H1 (cell line): ENCODE results near the gene VEGFC. TPM values are rescaled to one million over a fixed set of nuclear protein-coding genes. Genes with fewer than 3 reads are reported as not detected.

Experiments used
- CTCF ChIA-PET: fragments of 300-600 bp; sonication (Branson Sonifier 250); formaldehyde crosslinking; loops from one replicate; lab custom pipeline; 2021; ENCODE audit not compliant: partially characterized antibody; lab: Charles Lee
- POLR2A ChIA-PET: fragments of 300-600 bp; sonication (Branson Sonifier 250); formaldehyde crosslinking; loops from one replicate; lab custom pipeline; 2021; ENCODE audit warnings: inconsistent platforms; ENCODE audit not compliant: partially characterized antibody; lab: Charles Lee
- DNase-seq, 2 experiments: peaks; one replicate each; pipeline versions ENCODE4 v3.0.0 to v3.0.0-alpha.2; 2010 to 2022; ENCODE audit warnings: low spot score in 2 of 2, low read depth in 1 of 2, mixed read lengths in 1 of 2
- FAIRE-seq: peaks from 2 replicates; lab custom pipeline; 2011; peaks lifted over from hg19 to GRCh38; lab: Jason Lieb, UNC
- H2AFZ ChIP-seq: 2 replicates; pipeline ENCODE4 v1.8.1; 2012; ENCODE audit warnings: low read length, inconsistent platforms
- H2AK5ac ChIP-seq: 2 replicates; pipeline ENCODE4 v1.6.1; 2013; ENCODE audit warnings: low read depth, low read length
- H2BK120ac ChIP-seq: replicated peaks from 2 replicates; pipeline ENCODE3; 2013; ENCODE audit warnings: low read depth, low read length, inconsistent platforms
- H2BK12ac ChIP-seq: 2 replicates; pipeline ENCODE4 v1.6.1; 2013; ENCODE audit warnings: low read depth, low read length
- H2BK15ac ChIP-seq: 2 replicates; pipeline ENCODE4 v1.6.1; 2013; ENCODE audit warnings: low read length
- H2BK20ac ChIP-seq: 2 replicates; pipeline ENCODE4 v1.6.1; 2013; ENCODE audit warnings: low read length
- H2BK5ac ChIP-seq: 2 replicates; pipeline ENCODE4 v1.6.1; 2013; ENCODE audit warnings: low read depth, low read length
- H3K14ac ChIP-seq: 2 replicates; pipeline ENCODE4 v1.6.1; 2013; ENCODE audit warnings: inconsistent platforms; ENCODE audit not compliant: insufficient read length
- H3K18ac ChIP-seq: 2 replicates; pipeline ENCODE4 v1.6.1; 2013; ENCODE audit warnings: low read length; ENCODE audit errors: extremely low read depth
- H3K23ac ChIP-seq: 2 replicates; pipeline ENCODE4 v1.6.1; 2013; ENCODE audit warnings: inconsistent platforms; ENCODE audit not compliant: insufficient read length
- H3K23me2 ChIP-seq: 2 replicates; pipeline ENCODE4 v1.6.1; 2013; ENCODE audit warnings: low read depth, low read length
- H3K27ac ChIP-seq: 2 replicates; pipeline ENCODE4 v1.6.1; 2011; ENCODE audit warnings: low read depth, low read length, inconsistent platforms
- H3K27me3 ChIP-seq, 4 experiments: replicated peaks in 1 of 4; 1 replicate in 1 of 4; 2 replicates in 3 of 4; pipeline versions ENCODE4 v1.6.1 to v1.8.1; 2011 to 2013; ENCODE audit warnings: low read length in 3 of 4, mild to moderate bottlenecking in 3 of 4, inconsistent platforms in 2 of 4, mixed read lengths in 2 of 4, moderate library complexity in 1 of 4; ENCODE audit not compliant: control insufficient read depth in 3 of 4, insufficient read depth in 3 of 4; ENCODE audit errors: extremely low read depth in 1 of 4
- H3K36me3 ChIP-seq, 4 experiments: 2 replicates each; pipeline versions ENCODE4 v1.6.1 to v1.8.1; 2011 to 2013; ENCODE audit warnings: mild to moderate bottlenecking in 4 of 4, low read length in 3 of 4, moderate library complexity in 2 of 4, control low read depth in 1 of 4, inconsistent platforms in 1 of 4; ENCODE audit not compliant: insufficient read depth in 4 of 4, control insufficient read depth in 2 of 4
- H3K4ac ChIP-seq: replicated peaks from 2 replicates; pipeline ENCODE3; 2013; ENCODE audit warnings: low read length, low read depth, mixed read lengths, inconsistent platforms; ENCODE audit not compliant: insufficient read length
- H3K4me1 ChIP-seq, 4 experiments: replicated peaks in 1 of 4; 1 replicate in 1 of 4; 2 replicates in 3 of 4; pipeline versions ENCODE4 v1.6.1 to v1.8.1; 2011 to 2013; ENCODE audit warnings: low read length in 3 of 4, inconsistent platforms in 2 of 4, mixed read lengths in 1 of 4; ENCODE audit not compliant: insufficient read depth in 4 of 4, control insufficient read depth in 3 of 4
- H3K4me2 ChIP-seq, 2 experiments: 2 replicates each; pipeline versions ENCODE4 v1.6.1 to v1.8.1; 2011 to 2013; ENCODE audit warnings: low read depth in 2 of 2, low read length in 2 of 2, control low read depth in 1 of 2, inconsistent platforms in 1 of 2, mild to moderate bottlenecking in 1 of 2; ENCODE audit not compliant: insufficient read depth in 1 of 2
- H3K4me3 ChIP-seq, 4 experiments: fragments of 200-600, 300-600 bp in 1 of 4; sonication (generic), shearing (Covaris generic), sonication (Bioruptor Twin) in 1 of 4; 2 replicates each; pipeline versions ENCODE4 v1.5.1 to v1.8.1; 2011 to 2016; ENCODE audit warnings: low read length in 4 of 4, low read depth in 3 of 4, control low read depth in 2 of 4, inconsistent platforms in 2 of 4, mild to moderate bottlenecking in 2 of 4, mixed read lengths in 1 of 4, moderate library complexity in 1 of 4; ENCODE audit not compliant: insufficient read depth in 2 of 4; ENCODE audit errors: extremely low read depth in 1 of 4
- H3K56ac ChIP-seq: replicated peaks from 2 replicates; pipeline ENCODE3; 2013; ENCODE audit warnings: low read depth, mild to moderate bottlenecking, mixed read lengths, low read length, inconsistent platforms; ENCODE audit not compliant: insufficient read length
- H3K79me1 ChIP-seq: 2 replicates; pipeline ENCODE4 v1.6.1; 2013; ENCODE audit warnings: low read depth, low read length, control low read depth
- H3K79me2 ChIP-seq, 2 experiments: 2 replicates each; pipeline versions ENCODE4 v1.6.1 to v1.8.1; 2012 to 2013; ENCODE audit warnings: low read length in 2 of 2, mild to moderate bottlenecking in 2 of 2, inconsistent platforms in 1 of 2; ENCODE audit not compliant: insufficient read depth in 2 of 2, control insufficient read depth in 1 of 2
- H3K9ac ChIP-seq, 4 experiments: replicated peaks in 1 of 4; 1 replicate in 1 of 4; 2 replicates in 3 of 4; pipeline versions ENCODE4 v1.6.1 to v1.8.1; 2011 to 2013; ENCODE audit warnings: low read depth in 3 of 4, low read length in 3 of 4, control low read depth in 2 of 4, mild to moderate bottlenecking in 2 of 4, moderate library complexity in 2 of 4, inconsistent platforms in 1 of 4; ENCODE audit errors: extremely low read depth in 1 of 4
- H3K9me3 ChIP-seq, 2 experiments: 2 replicates each; pipeline versions ENCODE4 v1.6.1 to v1.8.1; 2012 to 2013; ENCODE audit warnings: mild to moderate bottlenecking in 2 of 2, moderate library complexity in 2 of 2, control low read depth in 1 of 2, inconsistent platforms in 1 of 2, low read depth in 1 of 2, low read length in 1 of 2, mixed read lengths in 1 of 2; ENCODE audit not compliant: insufficient read depth in 2 of 2
- H4K20me1 ChIP-seq, 2 experiments: replicated peaks in 1 of 2; 2 replicates each; pipeline versions ENCODE3 to v1.8.1; 2011 to 2013; ENCODE audit warnings: inconsistent platforms in 2 of 2, low read length in 2 of 2, mild to moderate bottlenecking in 1 of 2; ENCODE audit not compliant: insufficient read depth in 2 of 2, control insufficient read depth in 1 of 2
- H4K5ac ChIP-seq: 2 replicates; pipeline ENCODE4 v1.6.1; 2013; ENCODE audit warnings: low read length, low read depth, mixed read lengths, inconsistent platforms; ENCODE audit not compliant: insufficient read length
- H4K8ac ChIP-seq: 2 replicates; pipeline ENCODE4 v1.8.0; 2013; ENCODE audit warnings: mild to moderate bottlenecking, moderate library complexity, low read length, inconsistent platforms; ENCODE audit not compliant: insufficient read depth; ENCODE audit errors: extremely low read depth
- H4K91ac ChIP-seq: replicated peaks from 2 replicates; pipeline ENCODE3; 2013; ENCODE audit warnings: low read length, mixed read lengths, inconsistent platforms; ENCODE audit not compliant: insufficient read length
- EGR1 ChIP-seq: IDR thresholded peaks from 2 replicates; pipeline ENCODE4 v1.6.1; 2011; ENCODE audit warnings: low read depth, low read length, borderline replicate concordance
- GTF2F1 ChIP-seq: IDR thresholded peaks from 2 replicates; pipeline ENCODE4 v1.6.1; 2012; ENCODE audit warnings: low read depth, low read length, improper control_type of control experiment, borderline replicate concordance
- POLR2A ChIP-seq, 2 experiments: IDR thresholded peaks; 1 replicate in 1 of 2; 2 replicates in 1 of 2; pipeline ENCODE4 v1.6.1; 2011; ENCODE audit warnings: low read depth in 2 of 2, low read length in 2 of 2, mild to moderate bottlenecking in 2 of 2; ENCODE audit errors: control extremely low read depth in 1 of 2
- RAD21 ChIP-seq, 2 experiments: IDR thresholded peaks in 1 of 2; conservative IDR thresholded peaks in 1 of 2; 2 replicates each; pipeline ENCODE4 v1.6.1; 2011; ENCODE audit warnings: low read depth in 2 of 2, low read length in 2 of 2, improper control_type of control experiment in 1 of 2, inconsistent platforms in 1 of 2, mild to moderate bottlenecking in 1 of 2, moderate library complexity in 1 of 2
- RNF2 ChIP-seq: fragments of 200-900, 300-1000 bp; sonication (generic); IDR thresholded peaks from 2 replicates; pipeline ENCODE4 v1.7.1; 2016; ENCODE audit warnings: borderline replicate concordance, low read depth, mild to moderate bottlenecking, antibody characterized with exemption, low read length; ENCODE audit not compliant: poor library complexity, severe bottlenecking; ENCODE audit errors: missing control alignments
- SUZ12 ChIP-seq: fragments of 200-600 bp; sonication (generic); IDR thresholded peaks from 2 replicates; pipeline ENCODE4 v1.6.1; 2012; ENCODE audit warnings: mild to moderate bottlenecking, inconsistent platforms, low read length, moderate library complexity, mixed read lengths
- WGBS, 2 experiments: shearing (Covaris generic) in 1 of 2; methylation state at CpG; one replicate each; pipeline versions ENCODE4 v1.1.6 to v1.1.7; 2013 to 2015; ENCODE audit warnings: low lambda C conversion rate in 2 of 2, mixed read lengths in 2 of 2, inconsistent platforms in 1 of 2, low coverage in 1 of 2, missing lambda C conversion rate in 1 of 2; ENCODE audit not compliant: insufficient replicate concordance in 2 of 2, insufficient coverage in 1 of 2, insufficient read length in 1 of 2; ENCODE audit errors: extremely low coverage in 1 of 2, missing lambda C conversion rate in 1 of 2; 5-methylcytosine and 5-hydroxymethylcytosine counted together
- polyA plus RNA-seq, 7 experiments: library from polyadenylated mRNA; depleted of rRNA in 3 of 7; stranded (reverse) in 5 of 7; unstranded in 2 of 7; fragments of >200 nt in 5 of 7; fragments of 200-250 nt in 2 of 7; gene quantifications; 1 replicate in 5 of 7; 2 replicates in 1 of 7; 4 replicates in 1 of 7; pipeline versions ENCODE4 v1.2.1 to v1.2.3, GENCODE V29; 2011 to 2013; ENCODE audit warnings: missing spikeins in 2 of 7, mixed read lengths in 2 of 7
- total RNA-seq: library from RNA; stranded (reverse); fragmentation: NEBNext Ultra II Directional; extraction: Animal tissue kit (Norgen Biotek cat#: 25700); gene quantifications from 2 replicates; pipeline ENCODE4 v1.2.1, GENCODE V29; 2021
- TF ChIP-seq, protein P1 (sequence below): IDR thresholded peaks from 2 replicates; pipeline ENCODE4 v1.6.1; 2012; ENCODE audit warnings: low read length, inconsistent platforms
- TF ChIP-seq, protein P2 (sequence below), 3 experiments: IDR thresholded peaks; 1 replicate in 2 of 3; 2 replicates in 1 of 3; pipeline versions ENCODE4 v1.5.1 to v1.6.1; 2011; ENCODE audit warnings: low read length in 3 of 3, mild to moderate bottlenecking in 3 of 3, inconsistent platforms in 2 of 3, low read depth in 1 of 3, moderate library complexity in 1 of 3; ENCODE audit not compliant: insufficient read depth in 1 of 3; ENCODE audit errors: control extremely low read depth in 1 of 3

The VEGFC gene
- total and polyA plus RNA-seq, 2 of the 8 experiments (the other 6 are each of a cell fraction or from before 2014, with no cell fraction given), result 0.53 to 1.4 TPM

DNA sequence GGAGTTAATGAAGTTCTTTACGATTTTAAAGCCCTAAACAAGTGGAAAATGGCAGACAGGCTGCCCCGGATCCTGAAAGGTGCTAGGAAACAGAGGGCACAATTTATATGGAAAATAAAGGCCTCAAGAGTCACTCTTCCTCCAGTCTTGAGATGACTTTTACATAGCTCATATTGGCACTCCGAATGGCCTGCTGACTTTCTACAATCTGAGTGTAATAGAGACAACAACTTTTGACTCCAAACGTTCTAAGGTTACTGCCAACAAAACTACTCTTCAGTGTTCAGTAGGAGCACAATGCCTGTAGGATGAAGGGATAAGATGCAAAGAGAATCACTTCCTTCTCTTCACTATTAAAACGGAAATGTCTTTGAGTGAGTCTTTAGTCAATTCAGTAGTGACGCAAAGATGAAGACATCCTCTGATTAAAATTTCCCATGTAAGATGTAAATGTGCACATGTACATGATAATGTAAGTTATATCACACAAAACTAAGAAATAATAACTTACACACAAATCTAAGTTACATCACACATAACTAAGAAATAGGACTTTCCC, 40.5 kb downstream of the VEGFC start:
- Histone ChIP-seq H3K18ac (no peak overlapping the region), H2BK120ac (no peak overlapping the region), H2BK5ac (no peak overlapping the region), H2BK20ac (no peak overlapping the region), H2BK15ac (no peak overlapping the region), H3K14ac (no peak overlapping the region), H3K23ac (no peak overlapping the region), H3K23me2 (no peaks in the 10 kb centered on the region), H3K79me1 (no peaks in the 10 kb centered on the region), H3K9me3 (no peaks in the 10 kb centered on the region), H2AK5ac (no peak overlapping the region), H4K20me1 (no peaks in the 10 kb centered on the region), H4K5ac (no peak overlapping the region), H3K4me3 (no peak overlapping the region), H3K4me1 (no peaks in the 10 kb centered on the region), H3K9ac (no peak overlapping the region), H3K27me3 (no peaks in the 10 kb centered on the region), H2BK12ac (no peak overlapping the region), H3K27ac (no peak overlapping the region), H3K4ac (no peak overlapping the region), H4K8ac (no peak overlapping the region), H3K4me2 (no peak overlapping the region), H3K36me3 (no peaks in the 10 kb centered on the region), H3K79me2 (no peaks in the 10 kb centered on the region), H4K91ac (no peak overlapping the region), H3K56ac (no peak overlapping the region), H2AFZ (0 out of 2 replicates have a peak overlapping the region, but pooled peaks have one; percentile 65)
- no peak for FAIRE-seq
- ChIA-PET CTCF (interaction anchor here (0.9 kb wide), 1 partner anchor 15 kb away, joined by 3 read pairs; no protein-coding TSS in a partner anchor), POLR2A (no interaction called here)
- no peak for DNase-seq
- WGBS, 2 experiments, result 88% methylated on average over 6 of the region's 6 CpGs; no CpG with 5 or more reads in 1 of the 2 experiments
- TF ChIP-seq, protein P1, sequence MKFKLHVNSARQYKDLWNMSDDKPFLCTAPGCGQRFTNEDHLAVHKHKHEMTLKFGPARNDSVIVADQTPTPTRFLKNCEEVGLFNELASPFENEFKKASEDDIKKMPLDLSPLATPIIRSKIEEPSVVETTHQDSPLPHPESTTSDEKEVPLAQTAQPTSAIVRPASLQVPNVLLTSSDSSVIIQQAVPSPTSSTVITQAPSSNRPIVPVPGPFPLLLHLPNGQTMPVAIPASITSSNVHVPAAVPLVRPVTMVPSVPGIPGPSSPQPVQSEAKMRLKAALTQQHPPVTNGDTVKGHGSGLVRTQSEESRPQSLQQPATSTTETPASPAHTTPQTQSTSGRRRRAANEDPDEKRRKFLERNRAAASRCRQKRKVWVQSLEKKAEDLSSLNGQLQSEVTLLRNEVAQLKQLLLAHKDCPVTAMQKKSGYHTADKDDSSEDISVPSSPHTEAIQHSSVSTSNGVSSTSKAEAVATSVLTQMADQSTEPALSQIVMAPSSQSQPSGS, result no peak
- TF ChIP-seq EGR1, result no peak
- TF ChIP-seq GTF2F1, result no peak
- TF ChIP-seq RNF2, result no peak
- no peak for TF ChIP-seq POLR2A (IDR thresholded peaks at IDR 0.05; ENCODE audit: control extremely low read depth in 1 of 2, low read depth in 2 of 2, low read length in 2 of 2)
- no peak for TF ChIP-seq RAD21 (IDR thresholded peaks at IDR 0.05 in 1 of 2, conservative IDR thresholded peaks at IDR 0.05 in 1 of 2; ENCODE audit: low read depth in 2 of 2, low read length in 2 of 2)
- TF ChIP-seq, protein P2, sequence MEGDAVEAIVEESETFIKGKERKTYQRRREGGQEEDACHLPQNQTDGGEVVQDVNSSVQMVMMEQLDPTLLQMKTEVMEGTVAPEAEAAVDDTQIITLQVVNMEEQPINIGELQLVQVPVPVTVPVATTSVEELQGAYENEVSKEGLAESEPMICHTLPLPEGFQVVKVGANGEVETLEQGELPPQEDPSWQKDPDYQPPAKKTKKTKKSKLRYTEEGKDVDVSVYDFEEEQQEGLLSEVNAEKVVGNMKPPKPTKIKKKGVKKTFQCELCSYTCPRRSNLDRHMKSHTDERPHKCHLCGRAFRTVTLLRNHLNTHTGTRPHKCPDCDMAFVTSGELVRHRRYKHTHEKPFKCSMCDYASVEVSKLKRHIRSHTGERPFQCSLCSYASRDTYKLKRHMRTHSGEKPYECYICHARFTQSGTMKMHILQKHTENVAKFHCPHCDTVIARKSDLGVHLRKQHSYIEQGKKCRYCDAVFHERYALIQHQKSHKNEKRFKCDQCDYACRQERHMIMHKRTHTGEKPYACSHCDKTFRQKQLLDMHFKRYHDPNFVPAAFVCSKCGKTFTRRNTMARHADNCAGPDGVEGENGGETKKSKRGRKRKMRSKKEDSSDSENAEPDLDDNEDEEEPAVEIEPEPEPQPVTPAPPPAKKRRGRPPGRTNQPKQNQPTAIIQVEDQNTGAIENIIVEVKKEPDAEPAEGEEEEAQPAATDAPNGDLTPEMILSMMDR (IDR thresholded peaks at IDR 0.05; ENCODE audit: control extremely low read depth in 1 of 3, insufficient read depth in 1 of 3, low read depth in 1 of 3, low read length in 3 of 3), result no peak
- TF ChIP-seq SUZ12, result no peak
